Ovary (tissue), 9 donors: ENCODE measurements around the gene MAST4. TPM values are rescaled to one million over a fixed set of nuclear protein-coding genes. Genes with fewer than 3 reads are reported as not detected.

Experiments used
- DNase-seq, 5 donors: peaks; one replicate each; pipeline ENCODE4 v3.0.0-alpha.2; 2019 to 2020
- H3K27ac ChIP-seq, 2 donors: fragments of 200-600 bp; one replicate each; pipeline versions ENCODE4 v1.5.1 to v1.8.0; 2019 to 2022
- H3K27me3 ChIP-seq: fragments of 200-600 bp; one replicate; pipeline ENCODE4 v1.8.0; 2022
- H3K36me3 ChIP-seq: fragments of 200-600 bp; sonication (generic); one replicate; pipeline ENCODE4 v1.5.1; 2019
- H3K4me1 ChIP-seq: one replicate; pipeline ENCODE4 v1.8.1; 2013; ENCODE audit warnings: mild to moderate bottlenecking, moderate library complexity; ENCODE audit not compliant: insufficient read depth
- H3K4me3 ChIP-seq: fragments of 200-600 bp; sonication (generic); one replicate; pipeline ENCODE4 v1.5.1; 2017
- H3K9me3 ChIP-seq, 2 donors: fragments of 200-600 bp in 1 of 2; sonication (generic) in 1 of 2; one replicate each; pipeline versions ENCODE4 v1.5.1 to v1.8.1; 2013 to 2019; ENCODE audit warnings: mild to moderate bottlenecking in 1 of 2, moderate library complexity in 1 of 2
- CTCF ChIP-seq, 3 donors: fragments of 450-650 bp in 2 of 3; fragments of 200-600 bp in 1 of 3; IDR thresholded peaks; one replicate each; pipeline versions ENCODE4 v1.5.1 to v1.8.0; 2016 to 2022; ENCODE audit warnings: antibody characterized with exemption in 3 of 3, mild to moderate bottlenecking in 1 of 3
- EP300 ChIP-seq: sonication (generic); formaldehyde crosslinking; IDR thresholded peaks from one replicate; pipeline ENCODE4 v1.6.1; 2017; ENCODE audit warnings: antibody characterized with exemption
- POLR2A ChIP-seq: fragments of 450-650 bp; IDR thresholded peaks from one replicate; pipeline ENCODE4 v1.6.1; 2017; ENCODE audit warnings: antibody characterized with exemption, mild to moderate bottlenecking, moderate library complexity
- WGBS, 3 donors: extraction: QIAGEN DNeasy Blood & Tissue Kit in 1 of 3; methylation state at CpG; one replicate each; pipeline versions ENCODE4 v1.1.5 to v1.1.7; 2013 to 2017; 5-methylcytosine and 5-hydroxymethylcytosine counted together
- intact Hi-C, 4 donors: fragments of 100-400 bp; cut with DNase I; formaldehyde crosslinking; loops; one replicate each; pipeline versions ENCODE4 v1.11.0 to v1.15.1; 2022 to 2023
- polyA plus RNA-seq, 2 donors: library from polyadenylated mRNA; stranded (reverse); fragments of 200-250 nt in 1 of 2; fragments of 350-450 nt in 1 of 2; fragmentation: Illumina TruSeq in 1 of 2; extraction: RNeasy Lipid Tissue Mini Kit (QIAGEN cat#74804) in 1 of 2; gene quantifications; one replicate each; pipeline ENCODE4 v1.2.3, GENCODE V29; 2013 to 2014
- total RNA-seq, 7 donors: library from RNA; depleted of rRNA in 2 of 7; stranded (reverse); fragments of >200 nt in 2 of 7; fragmentation: NEBNext Ultra II Directional in 3 of 7; extraction: Animal tissue kit (Norgen Biotek cat#: 25700) in 3 of 7; gene quantifications; one replicate each; pipeline versions ENCODE4 v1.1.0 to v1.2.4, GENCODE V29; 2016 to 2023
- donor health status: DM: no; HTN: no; CAD: no; lungs with moderate emphysema.
- donor health status: DM: no; HTN: no; CAD: no.
- donor health status: Bipolar disorder and iron deficiency.
- donor health status: DM: yes; HTN: yes; CAD: no.
- donor health status: DM: no; HTN: no; CAD: no.
- donor health status: DM: yes; HTN: yes; CAD: no.

Gene MAST4
- total and polyA plus RNA-seq, 9 donors: 11.6 to 86.3 (median 57.6) TPM

GRCh38 chr5:67050125-67050524 is 453.9 kb downstream of the MAST4 start:
- Histone ChIP-seq H3K4me1 (peaks cover 4% of the 10 kb centered on the region), H3K27ac (no peak overlapping the region), H3K9me3 (no peaks in the 10 kb centered on the region), H3K36me3 (no peaks in the 10 kb centered on the region), H3K4me3 (no peak overlapping the region), H3K27me3 (no peaks in the 10 kb centered on the region)
- intact Hi-C loops: no loop called here
- DNase-seq: no peak
- TF ChIP-seq EP300 (no peak), CTCF (IDR thresholded peaks at IDR 0.05) (no peak), POLR2A (no peak)
- 93 to 97% (median 96%) methylated on average over 4 of the region's 4 CpGs for WGBS, 3 donors

GRCh38 chr5:67050635-67051034 is 454.4 kb downstream of the MAST4 start:
- no peaks in the 10 kb centered on the region for H3K9me3 ChIP-seq
- H3K27ac ChIP-seq: no peak overlapping the region
- no peak overlapping the region for H3K4me3 ChIP-seq
- H3K27me3 ChIP-seq: no peaks in the 10 kb centered on the region
- TF ChIP-seq CTCF (IDR thresholded peaks at IDR 0.05) (no peak), POLR2A (no peak), EP300 (no peak)
- intact Hi-C loops: no loop called here
- no peak for DNase-seq
- H3K4me1 ChIP-seq: peaks cover 4% of the 10 kb centered on the region
- WGBS, 3 donors: 87 to 91% (median 88%) methylated on average over 3 of the region's 3 CpGs
- no peaks in the 10 kb centered on the region for H3K36me3 ChIP-seq

- TF ChIP-seq CTCF (IDR thresholded peaks at IDR 0.05): no peak
- no peak for TF ChIP-seq EP300
- H3K27ac ChIP-seq: no peak overlapping the region
- intact Hi-C loops: no loop called here
- H3K4me3 ChIP-seq: no peak overlapping the region
- H3K9me3 ChIP-seq: no peaks in the 10 kb centered on the region
- no peak for DNase-seq
- no peaks in the 10 kb centered on the region for H3K27me3 ChIP-seq
- no peaks in the 10 kb centered on the region for H3K36me3 ChIP-seq
- peaks cover 4% of the 10 kb centered on the region for H3K4me1 ChIP-seq
- WGBS, 3 donors: 59 to 83% (median 74%) methylated on average over 1 of the region's 1 CpG
Observed at GRCh38 chr5:67051164-67051563, 455.0 kb downstream of the MAST4 start.

- no peak overlapping the region for H3K27ac ChIP-seq
- no peaks in the 10 kb centered on the region for H3K27me3 ChIP-seq
- H3K36me3 ChIP-seq: no peaks in the 10 kb centered on the region
- H3K4me3 ChIP-seq: no peak overlapping the region
- TF ChIP-seq POLR2A (no peak), EP300 (no peak), CTCF (IDR thresholded peaks at IDR 0.05) (no peak)
- intact Hi-C loops: no loop called here
- no peaks in the 10 kb centered on the region for H3K9me3 ChIP-seq
- WGBS, 3 donors: 25 to 66% (median 28%) methylated on average over 1 of the region's 1 CpG
- peaks cover 4% of the 10 kb centered on the region for H3K4me1 ChIP-seq
- DNase-seq: no peak
Observed at GRCh38 chr5:67052034-67052433, 455.8 kb downstream of the MAST4 start.

GRCh38 chr5:67053229-67053628 is 457.0 kb downstream of the MAST4 start:
- WGBS, 3 donors: 78 to 96% (median 94%) methylated on average over 1 of the region's 1 CpG
- Histone ChIP-seq H3K4me3 (no peak overlapping the region), H3K9me3 (no peaks in the 10 kb centered on the region), H3K27ac (no peak overlapping the region), H3K4me1 (peaks cover 2% of the 10 kb centered on the region), H3K27me3 (no peaks in the 10 kb centered on the region), H3K36me3 (no peaks in the 10 kb centered on the region)
- TF ChIP-seq CTCF (IDR thresholded peaks at IDR 0.05) (no peak), EP300 (no peak), POLR2A (no peak)
- no peak for DNase-seq
- intact Hi-C loops: no loop called here
